HT-29 (cell line): ENCODE results near the gene MRPL40. TPM values are rescaled to one million over a fixed set of nuclear protein-coding genes. Genes with fewer than 3 reads are reported as not detected.

Experiments used
- DNase-seq: peaks from one replicate; pipeline ENCODE4 v3.0.0-alpha.2; 2015; ENCODE audit warnings: low spot score
- total RNA-seq: library from RNA; depleted of rRNA; stranded (reverse); fragments of >200 nt; shearing (Covaris generic); gene quantifications from 2 replicates; pipeline ENCODE4 v1.2.3, GENCODE V29; 2014; rRNA removed

Gene MRPL40
- total RNA-seq, 1 experiment from 2014 or later = 67.8 TPM

- no peak for DNase-seq
Measured at GRCh38 chr22:19480789-19481188, 48.4 kb downstream of the MRPL40 start.

- no peak for DNase-seq
Measured at GRCh38 chr22:19482297-19482696, 50.0 kb downstream of the MRPL40 start.

- no peak for DNase-seq
Measured at GRCh38 chr22:19483481-19484244, 51.3 kb downstream of the MRPL40 start.

Other genes starting within 250 kb of the MRPL40 start
- gene CLTCL1, start 140.8 kb upstream of the MRPL40 start, total RNA-seq = 0.18 and 0.47 TPM in 2 replicates
- 61.2 and 65.1 TPM in 2 replicates for gene HIRA, start 812 bp upstream of the MRPL40 start, total RNA-seq
- gene C22orf39, start 15.2 kb downstream of the MRPL40 start, total RNA-seq = 43.6 and 58.4 TPM in 2 replicates
- gene UFD1, start 46.6 kb downstream of the MRPL40 start, total RNA-seq = 146 and 147 TPM in 2 replicates
- 71.3 and 86.5 TPM in 2 replicates for gene CDC45, start 47.4 kb downstream of the MRPL40 start, total RNA-seq
- gene CLDN5, start 91.9 kb downstream of the MRPL40 start, total RNA-seq = not detected in 2 replicates